K562 (cell line): ENCODE results near the gene NADK.

Experiments
- CREM ChIP-seq: IDR thresholded peaks from 2 replicates; pipeline ENCODE4 v1.6.1; 2014; ENCODE audit warnings: antibody characterized with exemption, low read depth
- CTCF ChIP-seq, 3 experiments: IDR thresholded peaks in 2 of 3; conservative IDR thresholded peaks in 1 of 3; 2 replicates each; pipeline ENCODE4 v1.5.1; 2011 to 2012; ENCODE audit warnings: low read length in 3 of 3, mild to moderate bottlenecking in 3 of 3, control low read depth in 2 of 3, improper control_type of control experiment in 1 of 3, inconsistent platforms in 1 of 3, low read depth in 1 of 3, mixed read lengths in 1 of 3, moderate library complexity in 1 of 3; ENCODE audit not compliant: insufficient read depth in 2 of 3
- RBBP5 ChIP-seq: fragments of 200-600 bp; sonication (generic); IDR thresholded peaks from 2 replicates; pipeline ENCODE4 v1.6.1; 2012; ENCODE audit warnings: borderline replicate concordance, mild to moderate bottlenecking, low read length, control low read depth, inconsistent platforms; ENCODE audit not compliant: insufficient read depth, poor library complexity, severe bottlenecking
- SETDB1 ChIP-seq: IDR thresholded peaks from one replicate; pipeline ENCODE4 v1.6.1; 2012; ENCODE audit warnings: low read length, control low read depth, inconsistent platforms

- TF ChIP-seq SETDB1 (no peak), RBBP5 (no peak), CREM (no peak), CTCF (IDR thresholded peaks at IDR 0.05 in 2 of 3, conservative IDR thresholded peaks at IDR 0.05 in 1 of 3; ENCODE audit: insufficient read depth in 2 of 3, low read depth in 1 of 3, low read length in 3 of 3) (no peak)
These were observed 18.0 kb downstream of the NADK start for GRCh38 chr1:1760345-1760650.
